Measurements from ENCODE around the gene IMMP2L.
A peak's percentile ranks its signal among the peaks of the same experiment; 100 is the strongest.
"Not testable (repeated sequence)": the region's sequence is repeated elsewhere in the genome, so short reads cannot be mapped to it uniquely, and the experiment has no call there.

The IMMP2L gene

GRCh38 chr7:111459757-111460280 is 102.5 kb downstream of the IMMP2L start:
- DNase-seq (ENCODE audit: low spot score), result no peak

- DNase-seq (ENCODE audit: low spot score), result no peak
These were observed 103.1 kb downstream of the IMMP2L start for GRCh38 chr7:111459065-111459756.

GRCh38 chr7:111450705-111451104 is 111.6 kb downstream of the IMMP2L start:
- not testable (repeated sequence) for DNase-seq (ENCODE audit: low spot score)

GRCh38 chr7:111447502-111447901 is 114.8 kb downstream of the IMMP2L start:
- DNase-seq (ENCODE audit: low spot score), result not testable (repeated sequence)

GRCh38 chr7:111439977-111440376 is 122.3 kb downstream of the IMMP2L start:
- no peak for DNase-seq (ENCODE audit: low spot score)

GRCh38 chr7:111438369-111439289 is 123.7 kb downstream of the IMMP2L start:
- DNase-seq (ENCODE audit: low spot score), result peak; percentile 45

GRCh38 chr7:111437736-111438135 is 124.6 kb downstream of the IMMP2L start:
- no peak for DNase-seq (ENCODE audit: low spot score)

GRCh38 chr7:111436608-111437007 is 125.7 kb downstream of the IMMP2L start:
- no peak for DNase-seq (ENCODE audit: low spot score)

- DNase-seq (ENCODE audit: low spot score), result no peak
These were observed 128.9 kb downstream of the IMMP2L start for GRCh38 chr7:111433426-111433825.

GRCh38 chr7:111429781-111430180 is 132.5 kb downstream of the IMMP2L start:
- no peak for DNase-seq (ENCODE audit: low spot score)

- peak; percentile 21 for DNase-seq (ENCODE audit: low spot score)
These were observed 137.5 kb downstream of the IMMP2L start for GRCh38 chr7:111424768-111425167.

- DNase-seq (ENCODE audit: low spot score), result no peak
These were observed 147.9 kb downstream of the IMMP2L start for GRCh38 chr7:111414374-111414773.

GRCh38 chr7:111413739-111414138 is 148.6 kb downstream of the IMMP2L start:
- DNase-seq (ENCODE audit: low spot score), result no peak

- no peak for DNase-seq (ENCODE audit: low spot score)
These were observed 151.4 kb downstream of the IMMP2L start for GRCh38 chr7:111410899-111411298.

- peak; percentile 11 for DNase-seq (ENCODE audit: low spot score)
These were observed 152.4 kb downstream of the IMMP2L start for GRCh38 chr7:111409714-111410422.

GRCh38 chr7:111408724-111409123 is 153.6 kb downstream of the IMMP2L start:
- DNase-seq (ENCODE audit: low spot score), result no peak

GRCh38 chr7:111407258-111407657 is 155.0 kb downstream of the IMMP2L start:
- no peak for DNase-seq (ENCODE audit: low spot score)

GRCh38 chr7:111405621-111406020 is 156.7 kb downstream of the IMMP2L start:
- no peak for DNase-seq (ENCODE audit: low spot score)

- DNase-seq (ENCODE audit: low spot score), result no peak
These were observed 160.8 kb downstream of the IMMP2L start for GRCh38 chr7:111401516-111401915.

GRCh38 chr7:111400088-111400487 is 162.2 kb downstream of the IMMP2L start:
- DNase-seq (ENCODE audit: low spot score), result no peak

- DNase-seq (ENCODE audit: low spot score), result no peak
These were observed 167.4 kb downstream of the IMMP2L start for GRCh38 chr7:111394891-111395290.

- no peak for DNase-seq (ENCODE audit: low spot score)
These were observed 169.1 kb downstream of the IMMP2L start for GRCh38 chr7:111393011-111393754.
